ENCODE results near the gene GIN1. TPM values are rescaled to one million over a fixed set of nuclear protein-coding genes. Genes with fewer than 3 reads are reported as not detected.
A peak's percentile ranks its signal among the peaks of the same experiment; 100 is the strongest.

The GIN1 gene
- total RNA-seq, 2 experiments from 2014 or later, result 2.7 to 2.9 TPM

GRCh38 chr5:103112910-103113309 lies 7.0 kb downstream of the GIN1 start:
- Histone ChIP-seq H3K4me3 (ENCODE audit: low read length) (no peak overlapping the region), H3K9me3 (ENCODE audit: control insufficient read depth in 1 of 2, insufficient read depth in 1 of 2, low read length in 2 of 2) (no peaks in the 10 kb centered on the region), H3K36me3 (ENCODE audit: insufficient read depth, low read length) (no peaks in the 10 kb centered on the region), H3K4me1 (ENCODE audit: insufficient read depth, low read length) (peaks cover 7% of the 10 kb centered on the region), H3K27ac (ENCODE audit: low read depth in 1 of 2, low read length in 2 of 2) (no peak overlapping the region), H3K27me3 (ENCODE audit: control insufficient read depth in 1 of 2, insufficient read depth in 2 of 2, low read length in 2 of 2) (no peaks in the 10 kb centered on the region)
- Mint-ChIP-seq H3K27ac (peak overlapping the region; percentile 93), H3K4me3 (no peak overlapping the region), H3K9me3 (peaks cover 6% of the 10 kb centered on the region), H3K4me1 (ENCODE audit: low read depth) (peaks cover 62% of the 10 kb centered on the region), H3K36me3 (ENCODE audit: low read depth) (peaks cover 8% of the 10 kb centered on the region), H3K27me3 (no peaks in the 10 kb centered on the region)
- intact Hi-C loops (cut with DNase I, micrococcal nuclease), result no loop called here
- TF ChIP-seq CTCF (IDR thresholded peaks at IDR 0.05), result no peak
- ChIA-PET CTCF (interaction anchor here (2.0 kb wide), 1 partner anchor 26 kb away, joined by 5 read pairs; no protein-coding TSS in a partner anchor), POLR2A (interaction anchor here (2.7 kb wide), 1 partner anchor 146 kb away, joined by 16 read pairs; the partner anchor contains the start of gene MACIR)
- DNase-seq (no peak), ATAC-seq (ENCODE audit: poor library complexity) (no peak)

GRCh38 chr5:103111468-103111867 lies 8.5 kb downstream of the GIN1 start:
- H3K4me3 Mint-ChIP-seq, result peak overlapping the region; percentile 74
- Histone ChIP-seq H3K4me3 (ENCODE audit: low read length) (no peak overlapping the region), H3K27ac (ENCODE audit: low read depth in 1 of 2, low read length in 2 of 2) (peak overlapping the region in 1 of 2 donors; percentile 47), H3K36me3 (ENCODE audit: insufficient read depth, low read length) (peaks cover 9% of the 10 kb centered on the region), H3K27me3 (ENCODE audit: control insufficient read depth in 1 of 2, insufficient read depth in 2 of 2, low read length in 2 of 2) (no peaks in the 10 kb centered on the region), H3K4me1 (ENCODE audit: insufficient read depth, low read length) (peaks cover 7% of the 10 kb centered on the region), H3K9me3 (ENCODE audit: control insufficient read depth in 1 of 2, insufficient read depth in 1 of 2, low read length in 2 of 2) (no peaks in the 10 kb centered on the region)
- peaks cover 57% of the 10 kb centered on the region for H3K4me1 Mint-ChIP-seq (ENCODE audit: low read depth)
- ATAC-seq (ENCODE audit: poor library complexity) (peak; percentile 94), DNase-seq (peak in 4 of 14 experiments; percentile 11 to 87 (median 54))
- intact Hi-C loops (cut with DNase I, micrococcal nuclease), result no loop called here
- peaks cover 6% of the 10 kb centered on the region for H3K9me3 Mint-ChIP-seq
- no peaks in the 10 kb centered on the region for H3K27me3 Mint-ChIP-seq
- H3K27ac Mint-ChIP-seq, result peak overlapping the region; percentile 93
- H3K36me3 Mint-ChIP-seq (ENCODE audit: low read depth), result peaks cover 19% of the 10 kb centered on the region
- ChIA-PET POLR2A (interaction anchor here (1.0 to 2.7 kb wide), 5 partner anchors 9 to 348 kb away, joined by 3 to 52 read pairs (median 4); partner anchors contain the start of genes GIN1, MACIR and PPIP5K2), CTCF (no interaction called here)
- no peak for TF ChIP-seq CTCF (IDR thresholded peaks at IDR 0.05)

GRCh38 chr5:103110403-103110802 lies 9.5 kb downstream of the GIN1 start:
- ChIA-PET POLR2A (interaction anchor here (2.7 kb wide), 1 partner anchor 149 kb away, joined by 16 read pairs; the partner anchor contains the start of gene MACIR), CTCF (no interaction called here)
- intact Hi-C loops (cut with DNase I, micrococcal nuclease), result no loop called here
- Histone ChIP-seq H3K36me3 (ENCODE audit: insufficient read depth, low read length) (peaks cover 13% of the 10 kb centered on the region), H3K27ac (ENCODE audit: low read depth in 1 of 2, low read length in 2 of 2) (no peak overlapping the region), H3K4me1 (ENCODE audit: insufficient read depth, low read length) (peaks cover 7% of the 10 kb centered on the region), H3K4me3 (ENCODE audit: low read length) (no peak overlapping the region), H3K27me3 (ENCODE audit: control insufficient read depth in 1 of 2, insufficient read depth in 2 of 2, low read length in 2 of 2) (no peaks in the 10 kb centered on the region), H3K9me3 (ENCODE audit: control insufficient read depth in 1 of 2, insufficient read depth in 1 of 2, low read length in 2 of 2) (no peaks in the 10 kb centered on the region)
- Mint-ChIP-seq H3K36me3 (ENCODE audit: low read depth) (peaks cover 22% of the 10 kb centered on the region), H3K4me1 (ENCODE audit: low read depth) (peaks cover 55% of the 10 kb centered on the region), H3K27me3 (no peaks in the 10 kb centered on the region), H3K9me3 (peaks cover 6% of the 10 kb centered on the region), H3K4me3 (no peak overlapping the region), H3K27ac (no peak overlapping the region)
- TF ChIP-seq CTCF (IDR thresholded peaks at IDR 0.05), result no peak
- ATAC-seq (ENCODE audit: poor library complexity), result no peak
- no peak for DNase-seq
